ENCODE data around the gene PSPH. TPM values are rescaled to one million over a fixed set of nuclear protein-coding genes. Genes with fewer than 3 reads are reported as not detected.

PSPH gene
- total and polyA plus RNA-seq, 2 donors (not counting 1 experiment from before 2014, with no cell fraction given) = 2.0 to 6.2 TPM

DNA sequence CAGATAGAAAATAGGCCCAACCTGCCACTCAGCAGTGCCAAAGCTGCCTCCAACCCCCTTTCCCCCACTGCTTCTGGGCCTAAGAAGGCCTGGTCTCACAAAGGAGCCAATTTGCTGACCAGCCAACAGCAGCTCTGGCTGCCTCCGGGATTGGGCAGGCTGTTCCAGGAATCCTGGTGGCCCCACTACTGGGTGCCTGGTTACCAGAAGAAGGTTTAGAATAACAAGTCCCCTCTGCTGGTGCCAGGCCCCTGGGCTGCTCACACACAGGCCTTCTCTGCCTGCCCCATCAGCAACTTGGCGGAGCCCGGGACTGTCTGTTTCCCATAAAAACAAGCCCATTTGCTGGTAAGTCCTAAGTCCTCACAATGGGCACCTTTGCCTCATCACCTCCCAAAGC is 40.3 kb upstream of the PSPH start:
- Histone ChIP-seq H4K20me1 (ENCODE audit: control insufficient read depth, insufficient read depth, low read length, poor library complexity, severe bottlenecking) (no peaks in the 10 kb centered on the region), H3K36me3 (replicated peaks in 1 of 2; ENCODE audit: control extremely low read depth in 1 of 2, control insufficient read depth in 1 of 2, extremely low read depth in 1 of 2, insufficient read depth in 2 of 2, low read length in 1 of 2) (no peaks in the 10 kb centered on the region), H3K27ac (ENCODE audit: low read length in 2 of 2) (no peak overlapping the region), H3K9me3 (ENCODE audit: control extremely low read depth in 1 of 3, control insufficient read depth in 2 of 3, insufficient read depth in 1 of 3, low read length in 2 of 3) (no peaks in the 10 kb centered on the region), H3K9ac (ENCODE audit: low read length) (no peak overlapping the region), H3K79me2 (ENCODE audit: control insufficient read depth, insufficient read depth, low read length) (no peaks in the 10 kb centered on the region), H3K4me2 (replicated peaks; ENCODE audit: low read depth, low read length, poor library complexity, severe bottlenecking) (no peak overlapping the region), H2AFZ (ENCODE audit: insufficient read depth, low read depth, low read length, poor library complexity, severe bottlenecking) (no peak overlapping the region), H3K4me3 (ENCODE audit: control extremely low read depth in 1 of 5, extremely low read depth in 1 of 5, insufficient read depth in 1 of 5, low read depth in 2 of 5, low read length in 4 of 5) (no peak overlapping the region), H3K4me1 (ENCODE audit: control insufficient read depth in 2 of 2, insufficient read depth in 2 of 2, low read length in 2 of 2) (no peaks in the 10 kb centered on the region), H3K27me3 (replicated peaks in 1 of 4; ENCODE audit: control extremely low read depth in 1 of 4, control insufficient read depth in 3 of 4, insufficient read depth in 4 of 4, low read length in 3 of 4) (no peaks in the 10 kb centered on the region)
- POLR2A ChIA-PET = no interaction called here
- Mint-ChIP-seq H3K4me3 (no peak overlapping the region), H3K4me1 (no peaks in the 10 kb centered on the region), H3K9me3 (ENCODE audit: insufficient read depth) (no peaks in the 10 kb centered on the region), H3K27me3 (no peaks in the 10 kb centered on the region), H3K27ac (no peak overlapping the region)
- intact Hi-C loops (cut with micrococcal nuclease) = no loop called here
- no peak for ATAC-seq (ENCODE audit: low read depth)
- WGBS (ENCODE audit: insufficient coverage) = 97% methylated on average over 3 of the region's 3 CpGs
- TF ChIP-seq EZH2 (IDR thresholded peaks at IDR 0.05; ENCODE audit: borderline replicate concordance, insufficient read depth, low read depth, low read length, poor library complexity, severe bottlenecking) = no peak
- TF ChIP-seq, protein P1, sequence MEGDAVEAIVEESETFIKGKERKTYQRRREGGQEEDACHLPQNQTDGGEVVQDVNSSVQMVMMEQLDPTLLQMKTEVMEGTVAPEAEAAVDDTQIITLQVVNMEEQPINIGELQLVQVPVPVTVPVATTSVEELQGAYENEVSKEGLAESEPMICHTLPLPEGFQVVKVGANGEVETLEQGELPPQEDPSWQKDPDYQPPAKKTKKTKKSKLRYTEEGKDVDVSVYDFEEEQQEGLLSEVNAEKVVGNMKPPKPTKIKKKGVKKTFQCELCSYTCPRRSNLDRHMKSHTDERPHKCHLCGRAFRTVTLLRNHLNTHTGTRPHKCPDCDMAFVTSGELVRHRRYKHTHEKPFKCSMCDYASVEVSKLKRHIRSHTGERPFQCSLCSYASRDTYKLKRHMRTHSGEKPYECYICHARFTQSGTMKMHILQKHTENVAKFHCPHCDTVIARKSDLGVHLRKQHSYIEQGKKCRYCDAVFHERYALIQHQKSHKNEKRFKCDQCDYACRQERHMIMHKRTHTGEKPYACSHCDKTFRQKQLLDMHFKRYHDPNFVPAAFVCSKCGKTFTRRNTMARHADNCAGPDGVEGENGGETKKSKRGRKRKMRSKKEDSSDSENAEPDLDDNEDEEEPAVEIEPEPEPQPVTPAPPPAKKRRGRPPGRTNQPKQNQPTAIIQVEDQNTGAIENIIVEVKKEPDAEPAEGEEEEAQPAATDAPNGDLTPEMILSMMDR (IDR thresholded peaks at IDR 0.05) = no peak
- CTCF ChIA-PET = no interaction called here
- DNase-seq = no peak

- no peak overlapping the region for H3K27ac ChIP-seq (ENCODE audit: low read length in 2 of 2)
- no peaks in the 10 kb centered on the region for H3K4me1 ChIP-seq (ENCODE audit: control insufficient read depth in 2 of 2, insufficient read depth in 2 of 2, low read length in 2 of 2)
- no peak overlapping the region for H3K27ac Mint-ChIP-seq
- H3K4me2 ChIP-seq (replicated peaks; ENCODE audit: low read depth, low read length, poor library complexity, severe bottlenecking) = no peak overlapping the region
- H3K27me3 Mint-ChIP-seq = no peaks in the 10 kb centered on the region
- ATAC-seq (ENCODE audit: low read depth) (no peak), DNase-seq (no peak)
- H3K9me3 Mint-ChIP-seq (ENCODE audit: insufficient read depth) = no peaks in the 10 kb centered on the region
- ChIA-PET POLR2A (no interaction called here), CTCF (no interaction called here)
- no peak overlapping the region for H3K9ac ChIP-seq (ENCODE audit: low read length)
- H3K36me3 ChIP-seq (replicated peaks in 1 of 2; ENCODE audit: control extremely low read depth in 1 of 2, control insufficient read depth in 1 of 2, extremely low read depth in 1 of 2, insufficient read depth in 2 of 2, low read length in 1 of 2) = peaks cover 0 to 2% of the 10 kb centered on the region in 2 experiments
- intact Hi-C loops (cut with micrococcal nuclease) = no loop called here
- H3K4me3 Mint-ChIP-seq = no peak overlapping the region
- no peaks in the 10 kb centered on the region for H3K9me3 ChIP-seq (ENCODE audit: control extremely low read depth in 1 of 3, control insufficient read depth in 2 of 3, insufficient read depth in 1 of 3, low read length in 2 of 3)
- TF ChIP-seq EZH2 (IDR thresholded peaks at IDR 0.05; ENCODE audit: borderline replicate concordance, insufficient read depth, low read depth, low read length, poor library complexity, severe bottlenecking) = no peak
- TF ChIP-seq, protein P1 (IDR thresholded peaks at IDR 0.05) = no peak
- WGBS (ENCODE audit: insufficient coverage) = 98% methylated on average over 15 of the region's 16 CpGs
- H4K20me1 ChIP-seq (ENCODE audit: control insufficient read depth, insufficient read depth, low read length, poor library complexity, severe bottlenecking) = no peaks in the 10 kb centered on the region
- no peaks in the 10 kb centered on the region for H3K4me1 Mint-ChIP-seq
- H3K27me3 ChIP-seq (replicated peaks in 1 of 4; ENCODE audit: control extremely low read depth in 1 of 4, control insufficient read depth in 3 of 4, insufficient read depth in 4 of 4, low read length in 3 of 4) = no peaks in the 10 kb centered on the region
- H2AFZ ChIP-seq (ENCODE audit: insufficient read depth, low read depth, low read length, poor library complexity, severe bottlenecking) = no peak overlapping the region
- H3K79me2 ChIP-seq (ENCODE audit: control insufficient read depth, insufficient read depth, low read length) = no peaks in the 10 kb centered on the region
- no peak overlapping the region for H3K4me3 ChIP-seq (ENCODE audit: control extremely low read depth in 1 of 5, extremely low read depth in 1 of 5, insufficient read depth in 1 of 5, low read depth in 2 of 5, low read length in 4 of 5)
Observed at GRCh38 chr7:56087445-56087844, 36.2 kb upstream of the PSPH start.
